Measurements from ENCODE around the gene BCAS3.
"Not testable (repeated sequence)": the region's sequence is repeated elsewhere in the genome, so short reads cannot be mapped to it uniquely, and the experiment has no call there.

Gene BCAS3

DNA sequence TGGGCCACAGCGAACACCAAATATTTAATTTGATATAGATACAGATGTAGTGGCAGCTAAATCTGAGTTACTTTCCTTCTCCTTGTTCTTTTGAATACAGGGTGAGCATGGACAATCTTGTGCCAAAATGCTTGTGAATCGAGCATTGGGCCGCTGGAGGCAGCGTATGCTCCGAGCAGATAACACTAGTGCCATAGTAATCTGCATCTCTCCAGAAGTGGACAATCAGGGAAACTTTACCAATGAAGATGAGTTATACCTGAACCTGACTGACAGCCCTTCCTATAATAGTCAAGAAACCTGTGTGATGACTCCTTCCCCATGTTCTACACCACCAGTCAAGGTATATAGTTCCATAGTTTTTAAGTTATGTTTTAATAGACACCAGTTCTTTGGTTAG, 21.2 kb upstream of the BCAS3 start:
- no peak overlapping the region for H3K4me3 Mint-ChIP-seq
- H3K9me3 Mint-ChIP-seq: no peaks in the 10 kb centered on the region
- DNase-seq (ENCODE audit: low spot score in 2 of 2) (no peak), ATAC-seq (no peak)
- H3K4me1 Mint-ChIP-seq: peaks cover 22% of the 10 kb centered on the region
- H3K36me3 Mint-ChIP-seq: peaks cover 55% of the 10 kb centered on the region
- H3K27ac Mint-ChIP-seq: no peak overlapping the region

GRCh38 chr17:60659156-60659555, 18.5 kb upstream of the BCAS3 start:
- H3K4me1 Mint-ChIP-seq: no peaks in the 10 kb centered on the region
- DNase-seq (ENCODE audit: low spot score in 2 of 2): no peak
- H3K27ac Mint-ChIP-seq: no peak overlapping the region
- peaks cover 60% of the 10 kb centered on the region for H3K36me3 Mint-ChIP-seq
- H3K9me3 Mint-ChIP-seq: no peaks in the 10 kb centered on the region
- no peak overlapping the region for H3K4me3 Mint-ChIP-seq
- ATAC-seq: no peak

- Mint-ChIP-seq H3K9me3 (no peaks in the 10 kb centered on the region), H3K27ac (no peak overlapping the region), H3K36me3 (peaks cover 64% of the 10 kb centered on the region), H3K4me3 (no peak overlapping the region), H3K4me1 (no peaks in the 10 kb centered on the region)
- ATAC-seq: no peak
- DNase-seq (ENCODE audit: low spot score in 2 of 2): no peak
Measured at GRCh38 chr17:60661489-60661888, 16.2 kb upstream of the BCAS3 start.

DNA sequence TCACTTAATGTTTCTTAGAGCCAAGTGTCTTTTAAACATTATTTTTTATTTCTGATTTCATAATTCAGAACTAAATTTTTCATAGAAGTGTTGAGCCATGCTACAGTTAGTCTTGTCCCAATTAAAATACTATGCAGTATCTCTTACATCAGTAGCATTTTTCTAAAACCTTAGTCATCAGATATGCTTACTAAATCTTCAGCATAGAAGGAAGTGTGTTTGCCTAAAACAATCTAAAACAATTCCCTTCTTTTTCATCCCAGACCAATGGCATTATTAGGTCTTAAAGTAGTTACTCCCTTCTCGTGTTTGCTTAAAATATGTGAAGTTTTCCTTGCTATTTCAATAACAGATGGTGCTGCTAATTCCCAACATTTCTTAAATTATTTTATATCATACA, 13.6 kb upstream of the BCAS3 start:
- no peak overlapping the region for H3K4me3 Mint-ChIP-seq
- H3K9me3 Mint-ChIP-seq: no peaks in the 10 kb centered on the region
- DNase-seq (ENCODE audit: low spot score in 2 of 2): no peak
- no peak overlapping the region for H3K27ac Mint-ChIP-seq
- H3K4me1 Mint-ChIP-seq: no peaks in the 10 kb centered on the region
- ATAC-seq: no peak
- H3K36me3 Mint-ChIP-seq: peaks cover 40% of the 10 kb centered on the region

DNA sequence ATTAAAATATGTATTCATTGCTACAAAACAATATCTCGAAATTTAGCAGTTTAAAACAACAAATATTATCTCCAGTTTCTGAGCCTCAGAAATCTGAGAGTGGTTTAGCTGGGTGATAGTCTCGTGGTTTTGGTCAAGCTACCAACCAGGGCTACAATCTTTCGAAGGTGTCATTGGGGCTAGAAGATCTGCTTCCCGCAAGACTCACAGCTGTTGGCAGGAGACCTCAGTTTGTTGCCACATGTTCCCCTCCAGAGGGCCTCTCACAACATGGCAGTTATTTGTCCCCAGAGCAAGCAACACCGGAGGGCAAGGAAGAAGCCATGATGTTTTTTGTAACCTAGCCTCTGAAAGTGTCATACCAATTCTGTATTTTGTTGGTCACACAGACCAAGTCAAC, 12.0 kb upstream of the BCAS3 start:
- Mint-ChIP-seq H3K36me3 (peaks cover 35% of the 10 kb centered on the region), H3K4me1 (no peaks in the 10 kb centered on the region), H3K27ac (no peak overlapping the region), H3K9me3 (no peaks in the 10 kb centered on the region), H3K4me3 (no peak overlapping the region)
- no peak for DNase-seq (ENCODE audit: low spot score in 2 of 2)
- no peak for ATAC-seq

- H3K9me3 Mint-ChIP-seq; H3K4me3 Mint-ChIP-seq; H3K27ac Mint-ChIP-seq; ATAC-seq; DNase-seq (ENCODE audit: low spot score in 2 of 2); H3K4me1 Mint-ChIP-seq: not testable (repeated sequence)
- peaks cover 19% of the 10 kb centered on the region for H3K36me3 Mint-ChIP-seq
Measured at GRCh38 chr17:60668741-60669140, 8.9 kb upstream of the BCAS3 start.

- Mint-ChIP-seq H3K9me3 (peaks cover 2% of the 10 kb centered on the region), H3K4me1 (peaks cover 1% of the 10 kb centered on the region), H3K36me3 (no peaks in the 10 kb centered on the region), H3K4me3 (no peak overlapping the region), H3K27ac (no peak overlapping the region)
- no peak for DNase-seq (ENCODE audit: low spot score in 2 of 2)
- ATAC-seq: no peak
Measured at GRCh38 chr17:60671482-60671881, 6.2 kb upstream of the BCAS3 start.

DNA sequence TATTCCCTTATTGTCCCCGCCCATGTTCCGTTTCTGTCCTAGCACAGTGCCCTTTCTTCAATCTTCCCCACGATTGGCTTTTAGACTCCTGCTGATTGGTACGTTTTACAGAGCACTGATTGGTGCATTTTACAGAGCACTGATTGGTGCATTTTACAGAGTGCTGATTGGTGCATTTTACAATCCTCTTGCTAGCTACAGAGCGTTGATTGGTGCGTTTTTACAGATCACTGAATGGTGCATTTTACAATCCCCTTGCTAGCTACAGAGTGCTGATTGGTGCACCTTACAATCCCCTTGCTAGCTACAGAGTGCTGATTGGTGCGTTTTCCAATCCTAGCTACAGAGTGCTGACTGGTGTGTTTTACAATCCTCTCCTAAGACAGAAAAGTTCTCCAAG, 3.0 kb upstream of the BCAS3 start:
- H3K36me3 Mint-ChIP-seq; H3K4me3 Mint-ChIP-seq; H3K27ac Mint-ChIP-seq; ATAC-seq; H3K9me3 Mint-ChIP-seq; DNase-seq (ENCODE audit: low spot score in 2 of 2): not testable (repeated sequence)
- peaks cover 25% of the 10 kb centered on the region for H3K4me1 Mint-ChIP-seq

- ATAC-seq (no peak), DNase-seq (ENCODE audit: low spot score in 2 of 2) (no peak)
- Mint-ChIP-seq H3K4me3 (no peak overlapping the region), H3K27ac (no peak overlapping the region), H3K9me3 (peaks cover 2% of the 10 kb centered on the region), H3K4me1 (peaks cover 25% of the 10 kb centered on the region), H3K36me3 (peaks cover 9% of the 10 kb centered on the region)
Measured at GRCh38 chr17:60675997-60676396, 1.7 kb upstream of the BCAS3 start.

DNA sequence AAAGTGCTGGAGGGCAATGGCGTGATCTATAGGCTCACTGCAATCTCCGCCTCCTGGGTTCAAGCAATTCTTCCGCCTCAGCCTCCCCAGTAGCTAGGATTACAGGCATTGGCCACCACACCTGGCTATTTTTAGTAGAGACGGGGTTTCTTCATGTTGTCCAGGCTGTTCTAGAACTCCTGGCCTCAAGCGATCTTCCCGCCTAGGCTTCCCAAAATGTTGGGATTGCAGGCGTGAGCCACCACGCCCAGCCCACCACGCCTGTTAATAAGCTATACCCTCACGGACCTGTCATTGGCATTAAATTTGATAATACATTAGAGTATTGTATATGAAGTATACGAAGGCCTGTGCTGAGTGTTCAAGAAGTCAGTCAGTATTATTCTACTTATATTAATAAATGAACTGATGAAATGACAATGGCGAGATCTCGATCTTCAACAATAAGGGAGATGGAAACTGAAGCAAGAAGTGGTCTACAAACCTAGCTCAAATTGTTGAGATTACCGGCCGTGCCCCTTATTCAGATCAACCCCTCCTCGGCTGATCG, 818 bp upstream of the BCAS3 start:
- peak overlapping the region; percentile 94 for H3K4me3 Mint-ChIP-seq
- H3K4me1 Mint-ChIP-seq: peaks cover 25% of the 10 kb centered on the region
- H3K9me3 Mint-ChIP-seq: peaks cover 2% of the 10 kb centered on the region
- H3K36me3 Mint-ChIP-seq: peaks cover 9% of the 10 kb centered on the region
- peak overlapping the region; percentile 95 for H3K27ac Mint-ChIP-seq
- no peak for DNase-seq (ENCODE audit: low spot score in 2 of 2)
- no peak for ATAC-seq

DNA sequence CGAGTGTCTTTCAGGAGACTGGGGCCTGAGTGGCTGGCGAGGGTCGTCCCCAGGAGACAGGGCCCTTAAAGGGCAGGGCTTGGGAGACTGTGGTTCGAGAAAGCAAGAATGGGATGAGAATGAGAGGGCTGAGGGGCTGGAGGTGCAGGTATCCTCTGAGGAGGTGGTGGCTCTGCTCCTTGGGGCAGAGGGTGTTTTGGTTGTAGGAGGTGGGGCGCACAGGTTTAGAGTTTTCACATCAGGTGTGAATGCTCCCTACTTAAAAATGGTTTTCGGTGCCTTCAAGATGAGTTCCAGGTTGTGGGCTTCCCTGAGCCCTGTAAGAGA, 430 bp downstream of the BCAS3 start:
- Mint-ChIP-seq H3K4me3 (peak overlapping the region; percentile 94), H3K27ac (peak overlapping the region; percentile 95), H3K4me1 (peaks cover 25% of the 10 kb centered on the region), H3K9me3 (peaks cover 2% of the 10 kb centered on the region), H3K36me3 (peaks cover 10% of the 10 kb centered on the region)
- no peak for DNase-seq (ENCODE audit: low spot score in 2 of 2)
- ATAC-seq: no peak

DNA sequence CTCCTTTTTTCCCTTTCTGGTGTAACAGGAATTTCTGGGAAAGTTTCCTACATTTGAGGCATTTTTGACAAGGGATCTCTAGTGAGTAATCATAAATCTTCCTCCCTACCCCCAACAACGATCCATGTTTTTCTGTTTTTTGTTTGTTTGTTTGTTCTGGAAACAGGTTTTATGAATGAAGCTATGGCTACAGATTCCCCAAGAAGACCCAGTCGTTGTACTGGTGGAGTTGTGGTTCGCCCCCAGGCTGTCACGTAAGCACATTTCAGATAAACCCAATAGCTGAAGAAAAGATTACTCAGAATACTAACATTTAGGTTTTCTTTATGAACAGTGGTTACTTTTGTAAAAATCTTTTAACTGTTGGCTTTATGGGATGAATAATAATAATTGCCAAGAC, 1.6 kb downstream of the BCAS3 start:
- ATAC-seq: no peak
- no peak overlapping the region for H3K27ac Mint-ChIP-seq
- DNase-seq (ENCODE audit: low spot score in 2 of 2): no peak
- H3K4me3 Mint-ChIP-seq: peak overlapping the region; percentile 94
- peaks cover 22% of the 10 kb centered on the region for H3K36me3 Mint-ChIP-seq
- H3K9me3 Mint-ChIP-seq: peaks cover 2% of the 10 kb centered on the region
- H3K4me1 Mint-ChIP-seq: peaks cover 25% of the 10 kb centered on the region

DNA sequence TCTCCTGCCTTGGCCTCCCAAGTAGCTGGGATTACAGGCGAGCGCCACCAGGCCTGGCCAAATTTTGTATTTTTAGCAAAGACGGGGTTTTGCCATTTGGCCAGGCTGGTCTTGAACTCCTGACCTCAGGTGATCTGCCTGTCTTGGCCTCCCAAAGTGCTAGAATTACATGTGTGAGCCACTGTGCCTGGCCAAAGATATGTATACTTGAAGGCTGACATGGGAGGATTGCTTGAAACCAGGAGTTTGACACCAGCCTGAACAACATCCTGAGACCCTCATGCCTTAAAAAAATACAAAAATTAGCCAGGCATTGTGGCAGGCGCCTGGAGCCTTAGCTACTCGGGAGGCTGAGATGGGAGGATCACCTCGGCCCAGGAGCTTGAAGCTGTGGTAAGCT, 3.1 kb downstream of the BCAS3 start:
- Mint-ChIP-seq H3K36me3 (peaks cover 34% of the 10 kb centered on the region), H3K9me3 (no peaks in the 10 kb centered on the region), H3K4me3 (no peak overlapping the region), H3K27ac (no peak overlapping the region), H3K4me1 (peaks cover 25% of the 10 kb centered on the region)
- ATAC-seq: no peak
- DNase-seq (ENCODE audit: low spot score in 2 of 2): no peak

DNA sequence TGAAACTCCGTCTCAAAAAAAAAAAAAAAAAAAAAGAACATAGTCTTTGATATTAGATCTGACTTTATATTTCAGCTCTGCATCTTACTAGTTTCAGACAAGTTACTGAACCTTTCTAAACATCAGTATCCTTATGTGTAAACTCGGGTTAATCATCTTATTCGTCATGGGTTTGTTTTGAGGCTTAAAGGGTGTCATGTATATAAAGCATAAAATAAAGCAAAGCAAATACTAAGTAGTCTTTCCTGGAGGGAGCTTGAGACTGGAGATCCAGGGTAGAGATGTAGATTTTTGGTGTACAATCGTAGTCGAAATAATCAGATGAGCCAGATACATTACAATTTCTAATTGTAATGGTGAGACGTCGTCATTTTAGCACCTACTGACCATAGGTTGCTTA, 7.8 kb downstream of the BCAS3 start:
- peaks cover 56% of the 10 kb centered on the region for H3K36me3 Mint-ChIP-seq
- no peak overlapping the region for H3K4me3 Mint-ChIP-seq
- no peak overlapping the region for H3K27ac Mint-ChIP-seq
- no peaks in the 10 kb centered on the region for H3K9me3 Mint-ChIP-seq
- no peak for ATAC-seq
- H3K4me1 Mint-ChIP-seq: no peaks in the 10 kb centered on the region
- DNase-seq (ENCODE audit: low spot score in 2 of 2): no peak

- Mint-ChIP-seq H3K4me3 (no peak overlapping the region), H3K4me1 (peaks cover 6% of the 10 kb centered on the region), H3K27ac (no peak overlapping the region), H3K36me3 (peaks cover 57% of the 10 kb centered on the region), H3K9me3 (no peaks in the 10 kb centered on the region)
- no peak for DNase-seq (ENCODE audit: low spot score in 2 of 2)
- no peak for ATAC-seq
Measured at GRCh38 chr17:60695960-60696359, 18.3 kb downstream of the BCAS3 start.

GRCh38 chr17:60699090-60699489, 21.4 kb downstream of the BCAS3 start:
- H3K4me1 Mint-ChIP-seq: no peaks in the 10 kb centered on the region
- H3K9me3 Mint-ChIP-seq: no peaks in the 10 kb centered on the region
- DNase-seq (ENCODE audit: low spot score in 2 of 2) (no peak), ATAC-seq (no peak)
- H3K27ac Mint-ChIP-seq: no peak overlapping the region
- H3K4me3 Mint-ChIP-seq: no peak overlapping the region
- H3K36me3 Mint-ChIP-seq: peaks cover 35% of the 10 kb centered on the region

- Mint-ChIP-seq H3K4me3 (no peak overlapping the region), H3K4me1 (no peaks in the 10 kb centered on the region), H3K9me3 (no peaks in the 10 kb centered on the region), H3K36me3 (peaks cover 22% of the 10 kb centered on the region), H3K27ac (no peak overlapping the region)
- DNase-seq (ENCODE audit: low spot score in 2 of 2): no peak
- no peak for ATAC-seq
Measured at GRCh38 chr17:60704170-60704569, 26.5 kb downstream of the BCAS3 start.

All from stimulated activated effector memory CD8-positive, alpha-beta T cell treated with anti-CD3 and anti-CD28 coated beads, Interleukin-12 subunit alpha, Interleukin-12 subunit beta, amount 100 ng/mL, for 72 hours (primary cell).